HUES64 (cell line): Measurements from ENCODE around the gene CYB5B.
"Not testable (repeated sequence)": the region's sequence is repeated elsewhere in the genome, so short reads cannot be mapped to it uniquely, and the experiment has no call there.

Experiments
- H3K27ac ChIP-seq: 2 replicates; pipeline ENCODE4 v1.7.0; 2013; ENCODE audit warnings: low read depth, low read length, inconsistent platforms
- H3K27me3 ChIP-seq: 2 replicates; pipeline ENCODE4 v1.6.1; 2013; ENCODE audit warnings: mild to moderate bottlenecking, low read length; ENCODE audit not compliant: insufficient read depth
- H3K36me3 ChIP-seq: 2 replicates; pipeline ENCODE4 v1.6.1; 2013; ENCODE audit warnings: mild to moderate bottlenecking, low read length; ENCODE audit not compliant: insufficient read depth
- H3K4me1 ChIP-seq: 2 replicates; pipeline ENCODE4 v1.6.1; 2013; ENCODE audit warnings: mild to moderate bottlenecking, low read length, moderate library complexity; ENCODE audit not compliant: insufficient read depth
- H3K4me3 ChIP-seq: 2 replicates; pipeline ENCODE4 v1.5.1; 2013; ENCODE audit warnings: mild to moderate bottlenecking, low read length, moderate library complexity
- H3K9ac ChIP-seq: 2 replicates; pipeline ENCODE4 v1.6.1; 2013; ENCODE audit warnings: mild to moderate bottlenecking, low read depth, low read length
- H3K9me3 ChIP-seq: 2 replicates; pipeline ENCODE4 v1.6.1; 2013; ENCODE audit warnings: low read depth, low read length; ENCODE audit not compliant: insufficient read depth
- WGBS: fragments of 150-250, 120-280 bp; methylation state at CpG from one replicate; pipeline ENCODE4 v1.1.7; 2013; ENCODE audit warnings: missing lambda C conversion rate; 5-methylcytosine and 5-hydroxymethylcytosine counted together

The CYB5B gene

GRCh38 chr16:69431948-69432468 is 7.6 kb downstream of the CYB5B start:
- Histone ChIP-seq H3K36me3 (peaks cover 73% of the 10 kb centered on the region), H3K4me1 (no peaks in the 10 kb centered on the region), H3K9me3 (peaks cover 4% of the 10 kb centered on the region; the same call in 1 of the 2 replicates), H3K27me3 (no peaks in the 10 kb centered on the region), H3K27ac (no peak overlapping the region), H3K4me3 (no peak overlapping the region), H3K9ac (no peak overlapping the region)
- 97% methylated on average over 2 of the region's 2 CpGs for WGBS

GRCh38 chr16:69434066-69434465 is 9.6 kb downstream of the CYB5B start:
- 80% methylated on average over 1 of the region's 1 CpG for WGBS
- Histone ChIP-seq H3K4me1 (no peaks in the 10 kb centered on the region), H3K9me3 (peaks cover under 1% of the 10 kb centered on the region; the same call in 1 of the 2 replicates), H3K27me3 (no peaks in the 10 kb centered on the region), H3K36me3 (peaks cover 58% of the 10 kb centered on the region), H3K9ac (no peak overlapping the region), H3K4me3 (no peak overlapping the region), H3K27ac (no peak overlapping the region)

- Histone ChIP-seq H3K4me3 (no peak overlapping the region), H3K27ac (no peak overlapping the region), H3K9ac (no peak overlapping the region), H3K27me3 (no peaks in the 10 kb centered on the region), H3K4me1 (no peaks in the 10 kb centered on the region), H3K36me3 (peaks cover 38% of the 10 kb centered on the region), H3K9me3 (no peaks in the 10 kb centered on the region)
- 75% methylated on average over 7 of the region's 7 CpGs for WGBS
Measured at GRCh38 chr16:69435977-69436820, 11.8 kb downstream of the CYB5B start.

GRCh38 chr16:69436896-69437295 is 12.5 kb downstream of the CYB5B start:
- Histone ChIP-seq H3K9ac (no peak overlapping the region), H3K27me3 (no peaks in the 10 kb centered on the region), H3K4me3 (no peak overlapping the region), H3K4me1 (no peaks in the 10 kb centered on the region), H3K9me3 (no peaks in the 10 kb centered on the region), H3K36me3 (peaks cover 31% of the 10 kb centered on the region), H3K27ac (no peak overlapping the region)
- WGBS, result 94% methylated on average over 2 of the region's 2 CpGs

GRCh38 chr16:69438465-69438864 is 14.0 kb downstream of the CYB5B start:
- H3K36me3 ChIP-seq, result peaks cover 17% of the 10 kb centered on the region
- H3K4me3 ChIP-seq, result no peak overlapping the region
- WGBS, result 99% methylated on average over 3 of the region's 3 CpGs
- H3K9me3 ChIP-seq, result no peaks in the 10 kb centered on the region
- H3K27me3 ChIP-seq, result no peaks in the 10 kb centered on the region
- H3K9ac ChIP-seq, result no peak overlapping the region
- no peaks in the 10 kb centered on the region for H3K4me1 ChIP-seq
- H3K27ac ChIP-seq, result no peak overlapping the region

GRCh38 chr16:69440250-69440649 is 15.8 kb downstream of the CYB5B start:
- 0% methylated on average over 1 of the region's 1 CpG for WGBS
- no peaks in the 10 kb centered on the region for H3K4me1 ChIP-seq
- H3K4me3 ChIP-seq, result no peak overlapping the region
- no peak overlapping the region for H3K9ac ChIP-seq
- H3K27me3 ChIP-seq, result no peaks in the 10 kb centered on the region
- H3K27ac ChIP-seq, result no peak overlapping the region
- H3K9me3 ChIP-seq, result no peaks in the 10 kb centered on the region
- H3K36me3 ChIP-seq, result peaks cover 6% of the 10 kb centered on the region

- not testable (repeated sequence) for H3K4me1 ChIP-seq, H3K4me3 ChIP-seq, H3K27ac ChIP-seq, H3K36me3 ChIP-seq, H3K9me3 ChIP-seq, H3K9ac ChIP-seq, H3K27me3 ChIP-seq
- WGBS, result 98% methylated on average over 7 of the region's 7 CpGs
Measured at GRCh38 chr16:69441030-69441429, 16.6 kb downstream of the CYB5B start.

- Histone ChIP-seq H3K9ac (no peak overlapping the region), H3K36me3 (peaks cover 26% of the 10 kb centered on the region), H3K4me1 (no peaks in the 10 kb centered on the region), H3K27ac (no peak overlapping the region; the same call in 1 of the 2 replicates), H3K27me3 (no peaks in the 10 kb centered on the region), H3K9me3 (no peaks in the 10 kb centered on the region), H3K4me3 (no peak overlapping the region)
- 84% methylated on average over 12 of the region's 12 CpGs for WGBS
Measured at GRCh38 chr16:69443927-69444631, 19.7 kb downstream of the CYB5B start.

- H3K27ac ChIP-seq, result no peak overlapping the region; the same call in 1 of the 2 replicates
- H3K4me3 ChIP-seq, result no peak overlapping the region
- 100% methylated on average over 1 of the region's 2 CpGs for WGBS
- no peaks in the 10 kb centered on the region for H3K9me3 ChIP-seq
- no peaks in the 10 kb centered on the region for H3K27me3 ChIP-seq
- peaks cover 35% of the 10 kb centered on the region for H3K36me3 ChIP-seq
- no peak overlapping the region for H3K9ac ChIP-seq
- H3K4me1 ChIP-seq, result no peaks in the 10 kb centered on the region
Measured at GRCh38 chr16:69444873-69445517, 20.6 kb downstream of the CYB5B start.

- Histone ChIP-seq H3K9me3 (no peaks in the 10 kb centered on the region), H3K9ac (no peak overlapping the region), H3K4me1 (no peaks in the 10 kb centered on the region), H3K27me3 (no peaks in the 10 kb centered on the region), H3K4me3 (no peak overlapping the region), H3K27ac (no peak overlapping the region), H3K36me3 (peaks cover 50% of the 10 kb centered on the region)
- WGBS, result 92% methylated on average over 3 of the region's 3 CpGs
Measured at GRCh38 chr16:69448470-69449193, 24.2 kb downstream of the CYB5B start.
